Fibroblast of peridontal ligament (primary cell): ENCODE results near the gene PYCR2.
"Not testable (repeated sequence)": the region's sequence is repeated elsewhere in the genome, so short reads cannot be mapped to it uniquely, and the experiment has no call there.

Experiments
- DNase-seq: peaks from one replicate; pipeline ENCODE4 v3.0.0-alpha.2; 2010; ENCODE audit errors: extremely low read depth

Gene PYCR2

GRCh38 chr1:225923692-225924555 is at the start of gene PYCR2:
TSS of gene PYCR2 (minus strand) at chr1:225924250. CDS start at chr1:225924110, 140 bp downstream.
- peak; percentile 94 for DNase-seq

GRCh38 chr1:225973158-225973557 is 49.1 kb upstream of the PYCR2 start:
- no peak for DNase-seq

- no peak for DNase-seq
Observed at GRCh38 chr1:225972344-225973152, 48.5 kb upstream of the PYCR2 start.

GRCh38 chr1:225970592-225971157 is 46.6 kb upstream of the PYCR2 start:
- not testable (repeated sequence) for DNase-seq

GRCh38 chr1:225969751-225970150 is 45.7 kb upstream of the PYCR2 start:
- DNase-seq = not testable (repeated sequence)

GRCh38 chr1:225965231-225965630 is 41.2 kb upstream of the PYCR2 start:
- no peak for DNase-seq

GRCh38 chr1:225963735-225964530 is 39.9 kb upstream of the PYCR2 start:
- no peak for DNase-seq

GRCh38 chr1:225962440-225962975 is 38.5 kb upstream of the PYCR2 start:
- DNase-seq = no peak

GRCh38 chr1:225961659-225962439 is 37.8 kb upstream of the PYCR2 start:
- no peak for DNase-seq

GRCh38 chr1:225958041-225958440 is 34.0 kb upstream of the PYCR2 start:
- no peak for DNase-seq

- no peak for DNase-seq
Observed at GRCh38 chr1:225954753-225955152, 30.7 kb upstream of the PYCR2 start.

GRCh38 chr1:225953315-225953714 is 29.3 kb upstream of the PYCR2 start:
- DNase-seq = no peak

GRCh38 chr1:225950905-225951497 is 27.0 kb upstream of the PYCR2 start:
- no peak for DNase-seq

- no peak for DNase-seq
Observed at GRCh38 chr1:225949041-225949440, 25.0 kb upstream of the PYCR2 start.

- no peak for DNase-seq
Observed at GRCh38 chr1:225946803-225947202, 22.8 kb upstream of the PYCR2 start.

- no peak for DNase-seq
Observed at GRCh38 chr1:225946082-225946620, 22.1 kb upstream of the PYCR2 start.

- DNase-seq = no peak
Observed at GRCh38 chr1:225945564-225945963, 21.5 kb upstream of the PYCR2 start.

- no peak for DNase-seq
Observed at GRCh38 chr1:225944951-225945350, 20.9 kb upstream of the PYCR2 start.

- no peak for DNase-seq
Observed at GRCh38 chr1:225944387-225944786, 20.3 kb upstream of the PYCR2 start.

- DNase-seq = no peak
Observed at GRCh38 chr1:225943582-225943981, 19.5 kb upstream of the PYCR2 start.
